Measurements from ENCODE around the gene CCDC177.

- TF ChIP-seq GABPA (IDR thresholded peaks at IDR 0.05 in 1 of 2, conservative IDR thresholded peaks at IDR 0.05 in 1 of 2) (no peak), CTCF (IDR thresholded peaks at IDR 0.05; ENCODE audit: low read depth, low read length, missing input control) (no peak)
Measured at GRCh38 chr14:69573205-69573830, 1.4 kb downstream of the CCDC177 start.
